ENCODE measurements around the gene PDK2.

PDK2 gene

GRCh38 chr17:50117202-50118051, 22.3 kb downstream of the PDK2 start:
- peak; percentile 52 to 55 for DNase-seq
- TF ChIP-seq POLR2A (IDR thresholded peaks at IDR 0.05; ENCODE audit: low read length) (no peak), GATA1 (IDR thresholded peaks at IDR 0.05; ENCODE audit: low read depth, low read length) (no peak)

GRCh38 chr17:50118076-50118827, 23.1 kb downstream of the PDK2 start:
- TF ChIP-seq GATA1 (IDR thresholded peaks at IDR 0.05; ENCODE audit: low read depth, low read length): no peak
- no peak for TF ChIP-seq POLR2A (IDR thresholded peaks at IDR 0.05; ENCODE audit: low read length)
- no peak for DNase-seq

- TF ChIP-seq GATA1 (IDR thresholded peaks at IDR 0.05; ENCODE audit: low read depth, low read length) (no peak), POLR2A (IDR thresholded peaks at IDR 0.05; ENCODE audit: low read length) (no peak)
- no peak for DNase-seq
Measured at GRCh38 chr17:50118828-50119218, 23.7 kb downstream of the PDK2 start.

- no peak for DNase-seq
- TF ChIP-seq GATA1 (IDR thresholded peaks at IDR 0.05; ENCODE audit: low read depth, low read length) (no peak), POLR2A (IDR thresholded peaks at IDR 0.05; ENCODE audit: low read length) (no peak)
Measured at GRCh38 chr17:50120475-50121253, 25.5 kb downstream of the PDK2 start.

GRCh38 chr17:50122945-50123344, 27.8 kb downstream of the PDK2 start:
- TF ChIP-seq GATA1 (IDR thresholded peaks at IDR 0.05; ENCODE audit: low read depth, low read length) (no peak), POLR2A (IDR thresholded peaks at IDR 0.05; ENCODE audit: low read length) (no peak)
- DNase-seq: no peak

- TF ChIP-seq POLR2A (IDR thresholded peaks at IDR 0.05; ENCODE audit: low read length): no peak
- no peak for TF ChIP-seq GATA1 (IDR thresholded peaks at IDR 0.05; ENCODE audit: low read depth, low read length)
- no peak for DNase-seq
Measured at GRCh38 chr17:50123649-50124349, 28.6 kb downstream of the PDK2 start.

- DNase-seq: no peak
- TF ChIP-seq POLR2A (IDR thresholded peaks at IDR 0.05; ENCODE audit: low read length): no peak
- no peak for TF ChIP-seq GATA1 (IDR thresholded peaks at IDR 0.05; ENCODE audit: low read depth, low read length)
Measured at GRCh38 chr17:50125420-50125997, 30.4 kb downstream of the PDK2 start.

GRCh38 chr17:50127697-50128361, 32.7 kb downstream of the PDK2 start:
- no peak for TF ChIP-seq GATA1 (IDR thresholded peaks at IDR 0.05; ENCODE audit: low read depth, low read length)
- no peak for TF ChIP-seq POLR2A (IDR thresholded peaks at IDR 0.05; ENCODE audit: low read length)
- no peak for DNase-seq

- TF ChIP-seq POLR2A (IDR thresholded peaks at IDR 0.05; ENCODE audit: low read length) (no peak), GATA1 (IDR thresholded peaks at IDR 0.05; ENCODE audit: low read depth, low read length) (no peak)
- no peak for DNase-seq
Measured at GRCh38 chr17:50128441-50129352, 33.5 kb downstream of the PDK2 start.

- no peak for TF ChIP-seq POLR2A (IDR thresholded peaks at IDR 0.05; ENCODE audit: low read length)
- TF ChIP-seq GATA1 (IDR thresholded peaks at IDR 0.05; ENCODE audit: low read depth, low read length): no peak
- no peak for DNase-seq
Measured at GRCh38 chr17:50129353-50129727, 34.2 kb downstream of the PDK2 start.

- TF ChIP-seq GATA1 (IDR thresholded peaks at IDR 0.05; ENCODE audit: low read depth, low read length) (no peak), POLR2A (IDR thresholded peaks at IDR 0.05; ENCODE audit: low read length) (no peak)
- no peak for DNase-seq
Measured at GRCh38 chr17:50129728-50130558, 34.8 kb downstream of the PDK2 start, which contains the start of gene SAMD14. TSS of gene SAMD14 (minus strand) at chr17:50130160. CDS start at chr17:50124959, 5,201 bp downstream.

Data from erythroblast (primary cell).